ENCODE data around the gene SPRR2E.

The SPRR2E gene

DNA sequence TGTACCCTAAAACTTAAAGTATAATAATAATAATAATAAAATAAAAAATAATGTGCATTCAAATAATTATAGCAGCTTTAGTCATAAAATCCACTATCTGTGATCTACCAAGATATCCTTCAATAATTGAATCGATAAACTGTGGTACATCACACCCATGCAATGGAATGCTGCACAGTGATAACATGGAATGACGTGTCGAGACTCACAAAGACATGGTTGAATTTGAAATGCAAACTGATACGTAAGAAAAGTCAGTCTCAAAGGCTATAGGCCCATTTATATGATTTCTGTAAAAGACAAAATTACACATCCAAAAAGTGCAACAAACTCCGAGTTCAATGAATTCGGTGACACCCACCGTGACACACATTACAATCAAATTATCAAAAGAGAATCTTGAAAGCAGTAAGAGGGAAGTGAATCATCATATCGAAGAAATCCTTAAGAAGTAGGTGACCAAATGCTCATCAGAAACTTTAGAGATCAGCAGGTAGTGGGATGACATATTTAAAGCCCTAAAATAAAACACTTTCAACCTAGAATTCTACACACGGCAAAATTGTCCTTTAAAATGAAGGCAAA is 5.2 kb upstream of the SPRR2E start:
- H3K9me3 ChIP-seq (ENCODE audit: insufficient read depth, low read length) = no peaks in the 10 kb centered on the region
- no peak overlapping the region for H3K4me3 ChIP-seq (ENCODE audit: insufficient read length, low read depth)
- DNase-seq (ENCODE audit: low read depth, low spot score) = no peak
- H3K4me1 ChIP-seq (ENCODE audit: insufficient read depth, insufficient read length) = no peaks in the 10 kb centered on the region
- TF ChIP-seq SUZ12 (IDR thresholded peaks at IDR 0.05; ENCODE audit: extremely low read depth, insufficient read depth, insufficient read length) = no peak
- no peak for TF ChIP-seq YY1 (IDR thresholded peaks at IDR 0.05; ENCODE audit: insufficient read depth, insufficient read length)
- TF ChIP-seq ZNF274 (IDR thresholded peaks at IDR 0.05; ENCODE audit: low read depth, low read length) = no peak
- H3K36me3 ChIP-seq (ENCODE audit: insufficient read depth, insufficient read length, low read length) = no peaks in the 10 kb centered on the region
- H3K9ac ChIP-seq (ENCODE audit: insufficient read length, low read depth) = no peak overlapping the region
- no peaks in the 10 kb centered on the region for H3K27me3 ChIP-seq (ENCODE audit: insufficient read depth, insufficient read length)

DNA sequence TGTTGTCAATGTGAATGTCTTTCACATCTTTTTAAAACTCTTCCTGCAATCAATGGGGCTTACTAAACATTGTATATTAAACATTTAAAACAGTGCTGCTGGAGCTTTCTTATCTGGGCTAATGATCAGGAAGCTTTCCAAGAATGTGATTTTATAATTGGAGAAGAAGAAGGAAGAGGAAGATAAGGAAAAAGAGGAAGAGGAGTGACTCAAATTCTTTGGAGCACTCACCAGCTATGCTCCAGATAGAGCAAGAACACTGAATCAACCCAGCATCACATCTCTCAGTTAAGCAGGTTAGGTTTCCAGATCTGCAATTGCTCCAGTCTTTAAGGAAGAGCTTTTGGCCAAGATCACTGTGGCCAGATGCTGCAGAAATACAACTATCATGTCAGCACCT is 1.4 kb upstream of the SPRR2E start:
- no peak for TF ChIP-seq YY1 (IDR thresholded peaks at IDR 0.05; ENCODE audit: insufficient read depth, insufficient read length)
- no peak for TF ChIP-seq ZNF274 (IDR thresholded peaks at IDR 0.05; ENCODE audit: low read depth, low read length)
- no peak for TF ChIP-seq SUZ12 (IDR thresholded peaks at IDR 0.05; ENCODE audit: extremely low read depth, insufficient read depth, insufficient read length)
- H3K27me3 ChIP-seq (ENCODE audit: insufficient read depth, insufficient read length) = no peaks in the 10 kb centered on the region
- no peaks in the 10 kb centered on the region for H3K4me1 ChIP-seq (ENCODE audit: insufficient read depth, insufficient read length)
- no peak overlapping the region for H3K4me3 ChIP-seq (ENCODE audit: insufficient read length, low read depth)
- H3K9ac ChIP-seq (ENCODE audit: insufficient read length, low read depth) = no peak overlapping the region
- no peak for DNase-seq (ENCODE audit: low read depth, low spot score)
- no peaks in the 10 kb centered on the region for H3K36me3 ChIP-seq (ENCODE audit: insufficient read depth, insufficient read length, low read length)
- no peaks in the 10 kb centered on the region for H3K9me3 ChIP-seq (ENCODE audit: insufficient read depth, low read length)

DNA sequence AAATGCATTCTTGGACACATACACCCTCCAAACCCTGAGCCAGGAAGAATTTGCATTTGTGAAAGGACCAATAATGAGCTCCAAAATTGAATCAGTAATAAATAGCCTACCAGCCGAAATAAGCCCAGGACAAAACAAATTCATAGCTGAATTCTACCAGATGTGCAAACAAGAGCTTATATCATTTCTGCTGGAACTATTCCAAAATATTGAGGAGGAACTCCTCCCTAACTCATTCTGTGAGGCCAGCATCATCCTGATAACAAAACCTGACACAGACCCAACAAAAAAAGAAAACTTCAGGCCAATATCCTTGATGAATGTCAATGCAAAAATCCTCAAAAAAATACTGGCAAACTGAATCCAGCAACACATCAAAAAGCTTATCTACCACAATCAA is 6.7 kb downstream of the SPRR2E start:
- no peaks in the 10 kb centered on the region for H3K27me3 ChIP-seq (ENCODE audit: insufficient read depth, insufficient read length)
- TF ChIP-seq YY1 (IDR thresholded peaks at IDR 0.05; ENCODE audit: insufficient read depth, insufficient read length) (no peak), ZNF274 (IDR thresholded peaks at IDR 0.05; ENCODE audit: low read depth, low read length) (no peak), SUZ12 (IDR thresholded peaks at IDR 0.05; ENCODE audit: extremely low read depth, insufficient read depth, insufficient read length) (no peak)
- DNase-seq (ENCODE audit: low read depth, low spot score) = no peak
- no peak overlapping the region for H3K9ac ChIP-seq (ENCODE audit: insufficient read length, low read depth)
- H3K9me3 ChIP-seq (ENCODE audit: insufficient read depth, low read length) = no peaks in the 10 kb centered on the region
- no peaks in the 10 kb centered on the region for H3K36me3 ChIP-seq (ENCODE audit: insufficient read depth, insufficient read length, low read length)
- no peak overlapping the region for H3K4me3 ChIP-seq (ENCODE audit: insufficient read length, low read depth)
- H3K4me1 ChIP-seq (ENCODE audit: insufficient read depth, insufficient read length) = no peaks in the 10 kb centered on the region

DNA sequence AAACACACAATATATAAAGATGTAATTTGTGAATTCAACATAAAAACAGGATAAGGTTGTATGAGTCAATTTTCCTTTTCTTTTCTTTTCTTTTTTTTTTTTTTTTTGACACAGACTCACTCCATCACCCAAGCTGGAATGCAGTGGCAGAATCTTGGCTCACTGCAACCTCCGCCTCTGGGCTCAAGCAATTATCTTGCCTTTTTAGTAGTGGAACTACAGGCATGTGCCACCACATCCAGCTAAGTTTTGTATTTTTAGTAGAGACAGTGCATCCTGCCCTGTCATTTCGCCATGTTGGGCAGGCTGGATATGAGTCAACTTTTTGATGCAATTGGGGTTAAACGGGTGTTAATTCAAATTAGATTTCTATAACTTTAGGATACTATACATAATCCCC is 12.6 kb downstream of the SPRR2E start:
- H3K9ac ChIP-seq (ENCODE audit: insufficient read length, low read depth) = no peak overlapping the region
- H3K4me3 ChIP-seq (ENCODE audit: insufficient read length, low read depth) = no peak overlapping the region
- TF ChIP-seq SUZ12 (IDR thresholded peaks at IDR 0.05; ENCODE audit: extremely low read depth, insufficient read depth, insufficient read length) (no peak), YY1 (IDR thresholded peaks at IDR 0.05; ENCODE audit: insufficient read depth, insufficient read length) (no peak), ZNF274 (IDR thresholded peaks at IDR 0.05; ENCODE audit: low read depth, low read length) (no peak)
- H3K4me1 ChIP-seq (ENCODE audit: insufficient read depth, insufficient read length) = no peaks in the 10 kb centered on the region
- no peak for DNase-seq (ENCODE audit: low read depth, low spot score)
- no peaks in the 10 kb centered on the region for H3K36me3 ChIP-seq (ENCODE audit: insufficient read depth, insufficient read length, low read length)
- no peaks in the 10 kb centered on the region for H3K27me3 ChIP-seq (ENCODE audit: insufficient read depth, insufficient read length)
- no peaks in the 10 kb centered on the region for H3K9me3 ChIP-seq (ENCODE audit: insufficient read depth, low read length)

DNA sequence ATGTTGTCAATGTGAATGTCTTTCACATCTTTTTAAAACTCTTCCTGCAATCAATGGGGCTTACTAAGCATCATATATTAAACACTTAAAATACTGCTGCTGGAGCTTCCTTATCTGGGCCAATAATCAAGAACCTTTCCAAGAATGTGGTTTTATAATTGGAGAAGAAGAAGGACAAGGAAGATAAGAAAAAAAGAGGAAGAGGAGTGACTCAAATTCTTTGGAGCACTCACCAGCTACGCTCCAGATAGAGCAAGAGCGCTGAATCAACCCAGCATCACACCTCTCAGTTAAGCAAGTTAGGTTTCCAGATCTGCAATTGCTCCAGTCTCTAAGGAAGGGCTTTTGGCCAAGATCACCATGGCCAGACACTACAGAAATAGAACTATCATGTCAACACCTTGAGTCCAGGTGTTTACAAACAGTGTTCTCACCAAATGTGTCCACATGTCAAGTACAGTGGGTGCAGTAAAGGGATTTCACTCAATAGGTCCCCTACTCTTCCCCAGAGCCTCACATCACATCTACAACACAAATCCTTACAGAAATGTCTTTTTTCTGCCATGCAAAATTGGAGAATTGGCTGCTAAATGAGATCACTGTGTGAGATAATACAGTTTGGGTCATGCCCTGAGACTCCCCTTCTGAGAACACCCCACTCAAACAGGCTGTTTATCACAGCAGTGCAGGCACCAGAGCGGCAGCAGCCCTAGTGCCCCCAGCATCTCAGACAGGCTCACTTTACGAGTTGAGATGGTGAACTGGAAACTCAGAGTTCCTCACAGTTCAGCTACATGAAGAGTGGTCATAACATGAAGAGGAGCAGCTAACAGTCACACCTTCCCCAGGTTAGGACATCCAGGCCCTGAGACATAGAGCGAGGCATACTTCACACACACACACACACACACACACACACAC is 21.3 kb downstream of the SPRR2E start:
- H3K9me3 ChIP-seq (ENCODE audit: insufficient read depth, low read length) = no peaks in the 10 kb centered on the region
- H3K4me1 ChIP-seq (ENCODE audit: insufficient read depth, insufficient read length) = no peaks in the 10 kb centered on the region
- no peaks in the 10 kb centered on the region for H3K27me3 ChIP-seq (ENCODE audit: insufficient read depth, insufficient read length)
- TF ChIP-seq SUZ12 (IDR thresholded peaks at IDR 0.05; ENCODE audit: extremely low read depth, insufficient read depth, insufficient read length) (no peak), YY1 (IDR thresholded peaks at IDR 0.05; ENCODE audit: insufficient read depth, insufficient read length) (no peak), ZNF274 (IDR thresholded peaks at IDR 0.05; ENCODE audit: low read depth, low read length) (no peak)
- DNase-seq (ENCODE audit: low read depth, low spot score) = no peak
- H3K9ac ChIP-seq (ENCODE audit: insufficient read length, low read depth) = no peak overlapping the region
- H3K4me3 ChIP-seq (ENCODE audit: insufficient read length, low read depth) = no peak overlapping the region
- no peaks in the 10 kb centered on the region for H3K36me3 ChIP-seq (ENCODE audit: insufficient read depth, insufficient read length, low read length)

DNA sequence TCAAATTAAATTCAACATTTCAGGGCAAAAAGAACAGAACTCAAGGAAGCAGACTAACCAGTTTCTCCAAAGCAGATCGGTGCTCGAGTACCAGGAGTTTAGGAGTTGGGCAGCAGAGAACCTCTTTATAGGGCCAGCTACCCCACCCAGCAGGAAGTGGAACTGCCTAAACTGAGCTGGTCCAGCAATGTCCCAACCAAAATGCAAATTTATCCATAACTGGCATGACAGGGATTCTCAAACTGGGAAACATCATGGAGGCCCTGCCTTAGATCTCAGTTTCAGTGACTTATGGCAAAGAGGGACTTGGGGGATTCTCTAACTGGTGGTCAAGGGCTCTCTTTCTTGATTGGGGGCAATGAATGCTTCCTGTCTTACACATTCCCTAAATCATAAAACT is 22.8 kb downstream of the SPRR2E start, which contains the start of gene SPRR2B:
SPRR2B (minus strand) TSS at position 101 of the 400 bp plus-strand sequence. CDS start 772 bp downstream, outside the sequence.
- Histone ChIP-seq H3K27me3 (ENCODE audit: insufficient read depth, insufficient read length) (no peaks in the 10 kb centered on the region), H3K4me1 (ENCODE audit: insufficient read depth, insufficient read length) (no peaks in the 10 kb centered on the region), H3K9ac (ENCODE audit: insufficient read length, low read depth) (no peak within 1 kb of the TSS), H3K9me3 (ENCODE audit: insufficient read depth, low read length) (no peaks in the 10 kb centered on the region), H3K36me3 (ENCODE audit: insufficient read depth, insufficient read length, low read length) (no peaks in the 10 kb centered on the region), H3K4me3 (ENCODE audit: insufficient read length, low read depth) (no peak within 1 kb of the TSS)
- no peak for DNase-seq (ENCODE audit: low read depth, low spot score)
- TF ChIP-seq ZNF274 (IDR thresholded peaks at IDR 0.05; ENCODE audit: low read depth, low read length) = no peak
- TF ChIP-seq YY1 (IDR thresholded peaks at IDR 0.05; ENCODE audit: insufficient read depth, insufficient read length) = no peak
- no peak for TF ChIP-seq SUZ12 (IDR thresholded peaks at IDR 0.05; ENCODE audit: extremely low read depth, insufficient read depth, insufficient read length)

DNA sequence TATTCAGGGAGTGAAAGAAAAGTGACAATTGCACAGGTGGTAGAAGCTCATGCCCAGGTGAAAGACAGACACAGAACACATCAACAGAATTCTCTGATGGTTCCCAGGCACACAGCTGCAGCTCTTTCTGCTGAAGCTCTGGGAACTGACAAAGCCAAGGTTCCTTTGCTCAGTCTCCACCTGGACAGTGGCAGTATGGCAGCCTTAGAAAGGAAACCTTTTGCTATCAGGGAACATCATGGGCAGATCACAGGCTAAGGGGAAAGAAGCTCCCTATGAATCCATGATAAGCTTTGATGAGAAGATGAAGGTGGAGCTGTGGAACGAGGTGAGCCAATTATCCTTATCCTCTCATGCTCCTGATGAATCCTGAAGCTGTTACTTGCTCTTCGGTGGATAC is 24.1 kb downstream of the SPRR2E start:
- no peaks in the 10 kb centered on the region for H3K27me3 ChIP-seq (ENCODE audit: insufficient read depth, insufficient read length)
- no peak for TF ChIP-seq YY1 (IDR thresholded peaks at IDR 0.05; ENCODE audit: insufficient read depth, insufficient read length)
- TF ChIP-seq SUZ12 (IDR thresholded peaks at IDR 0.05; ENCODE audit: extremely low read depth, insufficient read depth, insufficient read length) = no peak
- no peak for TF ChIP-seq ZNF274 (IDR thresholded peaks at IDR 0.05; ENCODE audit: low read depth, low read length)
- DNase-seq (ENCODE audit: low read depth, low spot score) = no peak

More for the DNA sequence above, 24.1 kb downstream of the SPRR2E start:
- no peaks in the 10 kb centered on the region for H3K9me3 ChIP-seq (ENCODE audit: insufficient read depth, low read length)
- H3K4me3 ChIP-seq (ENCODE audit: insufficient read length, low read depth) = no peak overlapping the region
- no peak overlapping the region for H3K9ac ChIP-seq (ENCODE audit: insufficient read length, low read depth)
- no peaks in the 10 kb centered on the region for H3K36me3 ChIP-seq (ENCODE audit: insufficient read depth, insufficient read length, low read length)
- H3K4me1 ChIP-seq (ENCODE audit: insufficient read depth, insufficient read length) = no peaks in the 10 kb centered on the region

Measured in NT2/D1 (cell line).